Testis (tissue), 2 donors: Measurements from ENCODE around the gene CCT5.

ENCODE experiments used
- CTCF ChIP-seq, 3 experiments: fragments of 450-650 bp in 2 of 3; fragments of 200-600 bp in 1 of 3; sonication (generic) in 1 of 3; IDR thresholded peaks; one replicate each; pipeline ENCODE4 v1.5.1; 2016 to 2019; ENCODE audit warnings: antibody characterized with exemption in 3 of 3, mild to moderate bottlenecking in 2 of 3, moderate library complexity in 1 of 3
- POLR2A ChIP-seq: fragments of 450-650 bp; IDR thresholded peaks from one replicate; pipeline ENCODE4 v1.6.1; 2017; ENCODE audit warnings: antibody characterized with exemption, mild to moderate bottlenecking, moderate library complexity

GRCh38 chr5:10303201-10303600 lies 53.1 kb downstream of the CCT5 start:
- TF ChIP-seq CTCF (IDR thresholded peaks at IDR 0.05) (no peak), POLR2A (no peak)
